ENCODE data around the gene LASP1.

DNA sequence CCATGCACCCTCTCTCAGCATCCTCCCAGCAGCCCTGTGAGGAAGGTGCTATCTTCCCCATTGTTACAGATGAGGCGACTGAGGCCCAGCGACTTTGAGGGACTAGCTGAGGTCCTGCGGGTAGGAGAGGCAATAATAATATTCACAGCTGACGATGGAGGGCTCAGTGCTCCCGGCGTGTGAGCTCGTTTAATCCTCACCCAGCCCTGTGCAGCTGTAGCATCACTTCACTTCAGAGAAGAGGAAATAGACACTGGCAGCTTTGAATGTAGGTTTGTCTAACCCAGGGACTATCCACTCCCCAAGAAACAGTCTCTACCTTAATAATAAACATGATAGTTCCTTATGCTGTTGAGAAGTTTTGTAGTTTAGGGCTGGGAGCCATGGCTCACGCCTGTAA, 21.6 kb downstream of the LASP1 start:
- TF ChIP-seq, protein P1, sequence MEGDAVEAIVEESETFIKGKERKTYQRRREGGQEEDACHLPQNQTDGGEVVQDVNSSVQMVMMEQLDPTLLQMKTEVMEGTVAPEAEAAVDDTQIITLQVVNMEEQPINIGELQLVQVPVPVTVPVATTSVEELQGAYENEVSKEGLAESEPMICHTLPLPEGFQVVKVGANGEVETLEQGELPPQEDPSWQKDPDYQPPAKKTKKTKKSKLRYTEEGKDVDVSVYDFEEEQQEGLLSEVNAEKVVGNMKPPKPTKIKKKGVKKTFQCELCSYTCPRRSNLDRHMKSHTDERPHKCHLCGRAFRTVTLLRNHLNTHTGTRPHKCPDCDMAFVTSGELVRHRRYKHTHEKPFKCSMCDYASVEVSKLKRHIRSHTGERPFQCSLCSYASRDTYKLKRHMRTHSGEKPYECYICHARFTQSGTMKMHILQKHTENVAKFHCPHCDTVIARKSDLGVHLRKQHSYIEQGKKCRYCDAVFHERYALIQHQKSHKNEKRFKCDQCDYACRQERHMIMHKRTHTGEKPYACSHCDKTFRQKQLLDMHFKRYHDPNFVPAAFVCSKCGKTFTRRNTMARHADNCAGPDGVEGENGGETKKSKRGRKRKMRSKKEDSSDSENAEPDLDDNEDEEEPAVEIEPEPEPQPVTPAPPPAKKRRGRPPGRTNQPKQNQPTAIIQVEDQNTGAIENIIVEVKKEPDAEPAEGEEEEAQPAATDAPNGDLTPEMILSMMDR (IDR thresholded peaks at IDR 0.05; ENCODE audit: extremely low read depth in 1 of 2, insufficient read depth in 1 of 2, low read depth in 1 of 2, low read length in 2 of 2) = no peak
- TF ChIP-seq MYC (IDR thresholded peaks at IDR 0.05; ENCODE audit: low read depth, low read length) (no peak), POLR2A (IDR thresholded peaks at IDR 0.05; ENCODE audit: low read depth, low read length) (no peak)
